CD4-positive, alpha-beta T cell treated with Interleukin-6 for 4 hours (primary cell): ENCODE results near the gene HPX.

ENCODE experiments used
- DNase-seq: peaks from one replicate; pipeline ENCODE4 v3.0.0-alpha.2; 2020; ENCODE audit warnings: mixed read lengths

HPX gene

GRCh38 chr11:6440906-6441358 lies at the start of gene HPX:
Gene HPX (minus strand): TSS chr11:6440987. CDS start chr11:6440963, 24 bp downstream.
- DNase-seq: no peak

- no peak for DNase-seq
Measured at GRCh38 chr11:6489306-6489705, 48.5 kb upstream of the HPX start.

GRCh38 chr11:6488821-6489220 lies 48.0 kb upstream of the HPX start:
- no peak for DNase-seq

GRCh38 chr11:6488342-6488741 lies 47.6 kb upstream of the HPX start:
- DNase-seq: no peak

- no peak for DNase-seq
Measured at GRCh38 chr11:6486938-6487337, 46.2 kb upstream of the HPX start.

- DNase-seq: no peak
Measured at GRCh38 chr11:6486256-6486655, 45.5 kb upstream of the HPX start.

- DNase-seq: no peak
Measured at GRCh38 chr11:6485661-6486060, 44.9 kb upstream of the HPX start.

- DNase-seq: no peak
Measured at GRCh38 chr11:6483015-6483414, 42.2 kb upstream of the HPX start.

- no peak for DNase-seq
Measured at GRCh38 chr11:6482441-6482840, 41.7 kb upstream of the HPX start.

GRCh38 chr11:6481924-6482275 lies 41.1 kb upstream of the HPX start:
- no peak for DNase-seq

GRCh38 chr11:6481012-6481923 lies 40.5 kb upstream of the HPX start, which contains the start of the genes ARFIP2 and TIMM10B:
Gene ARFIP2 (minus strand): TSS chr11:6481331. CDS start chr11:6480421, 910 bp downstream.
Gene TIMM10B (plus strand): TSS chr11:6481501. CDS start chr11:6481517, 16 bp downstream.
- peak; percentile 98 for DNase-seq

GRCh38 chr11:6480299-6480914 lies 39.6 kb upstream of the HPX start:
- DNase-seq: no peak

GRCh38 chr11:6476571-6476970 lies 35.8 kb upstream of the HPX start:
- DNase-seq: no peak

GRCh38 chr11:6475936-6476335 lies 35.1 kb upstream of the HPX start:
- DNase-seq: no peak

GRCh38 chr11:6474806-6475500 lies 34.2 kb upstream of the HPX start:
- no peak for DNase-seq

GRCh38 chr11:6474413-6474792 lies 33.6 kb upstream of the HPX start:
- no peak for DNase-seq

GRCh38 chr11:6473451-6474412 lies 32.9 kb upstream of the HPX start, which contains the start of gene TRIM3:
Gene TRIM3 (minus strand): TSS chr11:6473941. CDS start chr11:6465695, 8,246 bp downstream.
- peak; percentile 93 for DNase-seq

GRCh38 chr11:6472934-6473333 lies 32.1 kb upstream of the HPX start:
- no peak for DNase-seq

- DNase-seq: no peak
Measured at GRCh38 chr11:6469599-6469998, 28.8 kb upstream of the HPX start.

GRCh38 chr11:6468712-6469495 lies 28.1 kb upstream of the HPX start:
- no peak for DNase-seq

- DNase-seq: no peak
Measured at GRCh38 chr11:6459099-6459450, 18.3 kb upstream of the HPX start.
